ENCODE data around the gene UBAC2.

- no peak for TF ChIP-seq CTCF (IDR thresholded peaks at IDR 0.05)
- TF ChIP-seq ZFX (IDR thresholded peaks at IDR 0.05; ENCODE audit: borderline replicate concordance): no peak
Observed at GRCh38 chr13:99353836-99354235, 153.2 kb downstream of the UBAC2 start.
